T-cell (primary cell): ENCODE results near the gene WIPF1. TPM values are rescaled to one million over a fixed set of nuclear protein-coding genes. Genes with fewer than 3 reads are reported as not detected.

Source experiments
- ATAC-seq, 4 experiments: fragments of 200-7000 bp in 3 of 4; fragments of 150-1000 bp in 1 of 4; cut with Tn5 transposase; replicated peaks in 1 of 4; 1 replicate in 3 of 4; 2 replicates in 1 of 4; pipeline ENCODE4 v1.10.0; 2021; ENCODE audit warnings: moderate library complexity in 3 of 4, mild to moderate bottlenecking in 2 of 4, moderate number of reproducible peaks in 1 of 4
- CTCF ChIA-PET, 2 donors: fragments of 300-600 bp; sonication (Branson Sonifier 250); formaldehyde crosslinking; loops; one replicate each; lab custom pipeline; 2022; ENCODE audit warnings: antibody characterized with exemption in 2 of 2; lab: Charles Lee
- POLR2A ChIA-PET, 2 donors: fragments of 300-600 bp; sonication (Branson Sonifier 250); formaldehyde crosslinking; loops; one replicate each; lab custom pipeline; 2022; ENCODE audit warnings: antibody characterized with exemption in 2 of 2; lab: Charles Lee
- DNase-seq, 35 experiments: peaks; one replicate each; pipeline versions ENCODE4 v3.0.0 to v3.0.0-alpha.2; 2013 to 2023
- H3K27ac ChIP-seq: one replicate; pipeline ENCODE4 v1.5.1; 2013; ENCODE audit warnings: low read length
- H3K27me3 ChIP-seq, 2 experiments: replicated peaks in 1 of 2; 1 replicate in 1 of 2; 2 replicates in 1 of 2; pipeline versions ENCODE4 v1.6.1 to v1.7.0; 2013; ENCODE audit warnings: low read length in 1 of 2, mixed read lengths in 1 of 2; ENCODE audit not compliant: control insufficient read depth in 2 of 2, insufficient read depth in 2 of 2; ENCODE audit errors: extremely low read depth in 1 of 2
- H3K36me3 ChIP-seq, 2 donors: 1 replicate in 1 of 2; 2 replicates in 1 of 2; pipeline versions ENCODE4 v1.6.1 to v1.7.0; 2013; ENCODE audit warnings: low read length in 1 of 2; ENCODE audit not compliant: control insufficient read depth in 2 of 2, insufficient read depth in 1 of 2; ENCODE audit errors: extremely low read depth in 1 of 2
- H3K4me1 ChIP-seq, 2 experiments: 1 replicate in 1 of 2; 2 replicates in 1 of 2; pipeline versions ENCODE4 v1.6.1 to v1.7.0; 2013; ENCODE audit warnings: low read length in 2 of 2, mixed read lengths in 1 of 2; ENCODE audit not compliant: insufficient read depth in 2 of 2, control insufficient read depth in 1 of 2; ENCODE audit errors: extremely low read depth in 1 of 2
- H3K4me3 ChIP-seq, 2 donors: 1 replicate in 1 of 2; 2 replicates in 1 of 2; pipeline versions ENCODE4 v1.5.1 to v1.7.0; 2013; ENCODE audit warnings: mild to moderate bottlenecking in 2 of 2, low read length in 1 of 2, moderate library complexity in 1 of 2; ENCODE audit not compliant: control insufficient read depth in 1 of 2; ENCODE audit errors: extremely low read depth in 1 of 2
- H3K9me3 ChIP-seq: 2 replicates; pipeline ENCODE4 v1.7.0; 2013
- H3K27ac Mint-ChIP-seq, 2 donors: one replicate each; pipeline ENCODE4 v1.8.0; 2020 to 2021; ENCODE audit warnings: mild to moderate bottlenecking in 2 of 2, mixed read lengths in 2 of 2
- H3K27me3 Mint-ChIP-seq, 2 donors: one replicate each; pipeline ENCODE4 v1.8.0; 2021 to 2022; ENCODE audit warnings: mixed read lengths in 2 of 2
- H3K36me3 Mint-ChIP-seq: one replicate; pipeline ENCODE4 v1.8.0; 2021; ENCODE audit warnings: mixed read lengths
- H3K4me1 Mint-ChIP-seq, 3 donors: one replicate each; pipeline ENCODE4 v1.8.0; 2020 to 2022; ENCODE audit warnings: mixed read lengths in 3 of 3, mild to moderate bottlenecking in 1 of 3
- H3K4me3 Mint-ChIP-seq, 3 donors: one replicate each; pipeline ENCODE4 v1.8.0; 2020 to 2022; ENCODE audit warnings: mild to moderate bottlenecking in 3 of 3, mixed read lengths in 3 of 3, moderate library complexity in 3 of 3
- H3K9me3 Mint-ChIP-seq, 3 donors: one replicate each; pipeline ENCODE4 v1.8.0; 2020 to 2022; ENCODE audit warnings: mixed read lengths in 3 of 3
- WGBS: methylation state at CpG from one replicate; pipeline ENCODE4 v1.1.5; 2013; ENCODE audit warnings: missing lambda C conversion rate; ENCODE audit not compliant: insufficient coverage; 5-methylcytosine and 5-hydroxymethylcytosine counted together
- total RNA-seq, 35 experiments: library from RNA in 6 of 35; stranded (reverse) in 6 of 35; fragments of 120-200 nt in 1 of 35; gene quantifications; one replicate each; pipeline versions ENCODE4 v1.2.1 to v1.2.4 and lab custom pipeline; 2013 to 2026

The WIPF1 gene
- total RNA-seq, 5 donors from 2014 or later (not counting 1 experiment from before 2014, with no cell fraction given): 349 to 412 (median 372) TPM

- Histone ChIP-seq H3K4me3 (no peak overlapping the region), H3K9me3 (no peaks in the 10 kb centered on the region), H3K27ac (peak overlapping the region; percentile 89), H3K4me1 (peaks cover 51 to 67% of the 10 kb centered on the region in 2 experiments), H3K36me3 (peaks cover 0 to 6% of the 10 kb centered on the region in 2 donors), H3K27me3 (no peaks in the 10 kb centered on the region)
- DNase-seq: no peak
- Mint-ChIP-seq H3K4me1 (peaks cover 86 to 98% (median 90%) of the 10 kb centered on the region in 3 donors), H3K27me3 (no peaks in the 10 kb centered on the region), H3K27ac (peak overlapping the region; percentile 91 to 93), H3K4me3 (peak overlapping the region in 2 of 3 donors; percentile 13 to 15), H3K36me3 (peaks cover 12% of the 10 kb centered on the region), H3K9me3 (no peaks in the 10 kb centered on the region)
- WGBS: no CpG with 5 or more reads among the region's 3 CpGs
- POLR2A ChIA-PET: interaction anchor here (0.7 to 1.7 kb wide), 4 partner anchors 10 to 84 kb away, joined by 3 to 5 read pairs (median 3); no protein-coding TSS in a partner anchor
- ATAC-seq: no peak
- CTCF ChIA-PET: interaction anchor here (0.6 to 14.5 kb wide), 23 partner anchors 8 to 150 kb away, joined by 3 to 298 read pairs (median 4); no protein-coding TSS in a partner anchor
Observed at GRCh38 chr2:174602745-174603144, 5.1 kb upstream of the WIPF1 start.

GRCh38 chr2:174600349-174600748 is 2.7 kb upstream of the WIPF1 start:
- Mint-ChIP-seq H3K9me3 (no peaks in the 10 kb centered on the region), H3K4me1 (peaks cover 65 to 86% (median 69%) of the 10 kb centered on the region in 3 donors), H3K27me3 (no peaks in the 10 kb centered on the region), H3K27ac (peak overlapping the region; percentile 98 to 99), H3K4me3 (peak overlapping the region; percentile 10 to 88 (median 72)), H3K36me3 (peaks cover 31% of the 10 kb centered on the region)
- Histone ChIP-seq H3K36me3 (peaks cover 0 to 6% of the 10 kb centered on the region in 2 donors), H3K4me1 (peaks cover 52 to 54% of the 10 kb centered on the region in 2 experiments), H3K27me3 (no peaks in the 10 kb centered on the region), H3K27ac (peak overlapping the region; percentile 89), H3K9me3 (no peaks in the 10 kb centered on the region), H3K4me3 (no peak overlapping the region)
- WGBS: 29% methylated on average over 2 of the region's 4 CpGs
- peak in 2 of 35 experiments; percentile 15 to 50 for DNase-seq
- ChIA-PET POLR2A (interaction anchor here (0.5 to 1.5 kb wide), 5 partner anchors 16 to 407 kb away, joined by 4 to 5 read pairs (median 4); no protein-coding TSS in a partner anchor), CTCF (interaction anchor here (0.7 to 14.5 kb wide), 9 partner anchors 10 to 137 kb away, joined by 3 to 298 read pairs (median 5); no protein-coding TSS in a partner anchor)
- ATAC-seq: no peak

- H3K9me3 ChIP-seq: no peaks in the 10 kb centered on the region
- peaks cover 0 to 6% of the 10 kb centered on the region in 2 donors for H3K36me3 ChIP-seq
- H3K36me3 Mint-ChIP-seq: peaks cover 35% of the 10 kb centered on the region
- peaks cover 60 to 86% (median 64%) of the 10 kb centered on the region in 3 donors for H3K4me1 Mint-ChIP-seq
- H3K4me3 Mint-ChIP-seq: peak overlapping the region; percentile 88 to 99 (median 95)
- peak overlapping the region; percentile 98 to 99 for H3K27ac Mint-ChIP-seq
- ChIA-PET POLR2A (interaction anchor here (0.6 to 2.1 kb wide), 8 partner anchors 16 to 573 kb away, joined by 3 to 13 read pairs (median 4); no protein-coding TSS in a partner anchor), CTCF (interaction anchor here (0.7 to 14.5 kb wide), 7 partner anchors 11 to 136 kb away, joined by 3 to 298 read pairs (median 4); no protein-coding TSS in a partner anchor)
- no peak for DNase-seq
- H3K27me3 ChIP-seq: no peaks in the 10 kb centered on the region
- H3K9me3 Mint-ChIP-seq: no peaks in the 10 kb centered on the region
- H3K27me3 Mint-ChIP-seq: no peaks in the 10 kb centered on the region
- 100% methylated on average over 2 of the region's 6 CpGs for WGBS
- no peak overlapping the region for H3K4me3 ChIP-seq
- peaks cover 52 to 55% of the 10 kb centered on the region in 2 experiments for H3K4me1 ChIP-seq
- no peak for ATAC-seq
- peak overlapping the region; percentile 89 for H3K27ac ChIP-seq
Observed at GRCh38 chr2:174599310-174599921, 1.8 kb upstream of the WIPF1 start.

- ATAC-seq (no peak), DNase-seq (peak in 1 of 35 experiments; percentile 41)
- Histone ChIP-seq H3K27me3 (no peaks in the 10 kb centered on the region), H3K27ac (peak overlapping the region; percentile 89), H3K4me1 (peaks cover 46 to 56% of the 10 kb centered on the region in 2 experiments), H3K4me3 (peak overlapping the region; percentile 58 to 80), H3K9me3 (no peaks in the 10 kb centered on the region), H3K36me3 (peaks cover 0 to 6% of the 10 kb centered on the region in 2 donors)
- Mint-ChIP-seq H3K36me3 (peaks cover 41% of the 10 kb centered on the region), H3K4me1 (peaks cover 52 to 83% (median 63%) of the 10 kb centered on the region in 3 donors), H3K27ac (peak overlapping the region; percentile 98 to 99), H3K27me3 (no peaks in the 10 kb centered on the region), H3K4me3 (peak overlapping the region; percentile 88 to 99 (median 95)), H3K9me3 (no peaks in the 10 kb centered on the region)
- ChIA-PET POLR2A (interaction anchor here (0.7 to 2.3 kb wide), 5 partner anchors 10 to 85 kb away, joined by 3 to 6 read pairs (median 5); no protein-coding TSS in a partner anchor), CTCF (interaction anchor here (0.5 to 14.5 kb wide), 14 partner anchors 11 to 167 kb away, joined by 3 to 298 read pairs (median 5); partner anchors contain the start of gene GPR155 (in 1 of the 2))
- WGBS: no CpG with 5 or more reads among the region's 4 CpGs
Observed at GRCh38 chr2:174597009-174597344, 627 bp downstream of the WIPF1 start.

GRCh38 chr2:174595891-174596397 is 1.7 kb downstream of the WIPF1 start:
- Histone ChIP-seq H3K27me3 (no peaks in the 10 kb centered on the region), H3K4me1 (peaks cover 44 to 57% of the 10 kb centered on the region in 2 experiments), H3K9me3 (no peaks in the 10 kb centered on the region), H3K36me3 (peaks cover 0 to 7% of the 10 kb centered on the region in 2 donors), H3K27ac (peak overlapping the region; percentile 89), H3K4me3 (peak overlapping the region; percentile 58 to 80)
- ATAC-seq: no peak
- ChIA-PET POLR2A (interaction anchor here (0.6 to 2.3 kb wide), 15 partner anchors 9 to 111 kb away, joined by 3 to 13 read pairs (median 5); no protein-coding TSS in a partner anchor), CTCF (interaction anchor here (1.0 to 14.5 kb wide), 7 partner anchors 12 to 100 kb away, joined by 3 to 298 read pairs (median 6); no protein-coding TSS in a partner anchor)
- no peaks in the 10 kb centered on the region for H3K27me3 Mint-ChIP-seq
- peak overlapping the region; percentile 88 to 99 (median 95) for H3K4me3 Mint-ChIP-seq
- H3K36me3 Mint-ChIP-seq: peaks cover 45% of the 10 kb centered on the region
- 33% methylated on average over 1 of the region's 2 CpGs for WGBS
- peak overlapping the region; percentile 98 to 99 for H3K27ac Mint-ChIP-seq
- H3K9me3 Mint-ChIP-seq: no peaks in the 10 kb centered on the region
- peak in 1 of 35 experiments; percentile 47 for DNase-seq
- H3K4me1 Mint-ChIP-seq: peaks cover 52 to 83% (median 63%) of the 10 kb centered on the region in 3 donors
